GM12892 (cell line): ENCODE results near the gene ILK.

Experiments
- POLR2A ChIP-seq: IDR thresholded peaks from 2 replicates; pipeline ENCODE4 v1.6.1; 2011; ENCODE audit warnings: low read depth, low read length, control low read depth
- POLR2AphosphoS5 ChIP-seq: IDR thresholded peaks from 2 replicates; pipeline ENCODE4 v1.6.1; 2011; ENCODE audit warnings: low read depth, low read length, control low read depth

GRCh38 chr11:6609502-6610015 lies 6.0 kb downstream of the ILK start:
- peak; percentile 17; the same call in 1 of the 2 replicates for TF ChIP-seq POLR2A
- TF ChIP-seq POLR2AphosphoS5, result no peak
